ENCODE results near the gene MAK.

MAK gene

DNA sequence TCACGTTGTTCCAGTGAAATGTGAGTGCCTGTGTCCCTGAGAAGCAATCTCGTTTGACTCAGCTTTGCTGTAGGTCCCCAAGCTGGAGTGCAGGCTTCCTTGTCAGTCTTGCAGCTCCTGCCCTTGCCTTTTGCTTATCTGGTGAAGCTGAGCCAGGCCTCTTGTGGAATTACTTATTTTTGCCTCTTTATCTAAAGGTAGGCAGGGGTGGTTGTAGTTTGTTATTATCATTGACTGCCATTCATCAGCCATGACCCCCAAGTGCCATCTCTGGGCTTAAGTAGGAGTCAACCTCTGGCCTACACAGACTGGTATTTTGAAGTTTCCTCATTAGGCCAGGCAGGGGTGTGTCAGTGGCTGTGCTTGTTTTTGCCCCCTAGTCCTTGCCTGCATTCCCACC lies 88.6 kb downstream of the MAK start:
- TF ChIP-seq, protein P1, sequence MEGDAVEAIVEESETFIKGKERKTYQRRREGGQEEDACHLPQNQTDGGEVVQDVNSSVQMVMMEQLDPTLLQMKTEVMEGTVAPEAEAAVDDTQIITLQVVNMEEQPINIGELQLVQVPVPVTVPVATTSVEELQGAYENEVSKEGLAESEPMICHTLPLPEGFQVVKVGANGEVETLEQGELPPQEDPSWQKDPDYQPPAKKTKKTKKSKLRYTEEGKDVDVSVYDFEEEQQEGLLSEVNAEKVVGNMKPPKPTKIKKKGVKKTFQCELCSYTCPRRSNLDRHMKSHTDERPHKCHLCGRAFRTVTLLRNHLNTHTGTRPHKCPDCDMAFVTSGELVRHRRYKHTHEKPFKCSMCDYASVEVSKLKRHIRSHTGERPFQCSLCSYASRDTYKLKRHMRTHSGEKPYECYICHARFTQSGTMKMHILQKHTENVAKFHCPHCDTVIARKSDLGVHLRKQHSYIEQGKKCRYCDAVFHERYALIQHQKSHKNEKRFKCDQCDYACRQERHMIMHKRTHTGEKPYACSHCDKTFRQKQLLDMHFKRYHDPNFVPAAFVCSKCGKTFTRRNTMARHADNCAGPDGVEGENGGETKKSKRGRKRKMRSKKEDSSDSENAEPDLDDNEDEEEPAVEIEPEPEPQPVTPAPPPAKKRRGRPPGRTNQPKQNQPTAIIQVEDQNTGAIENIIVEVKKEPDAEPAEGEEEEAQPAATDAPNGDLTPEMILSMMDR (IDR thresholded peaks at IDR 0.05), result no peak

DNA sequence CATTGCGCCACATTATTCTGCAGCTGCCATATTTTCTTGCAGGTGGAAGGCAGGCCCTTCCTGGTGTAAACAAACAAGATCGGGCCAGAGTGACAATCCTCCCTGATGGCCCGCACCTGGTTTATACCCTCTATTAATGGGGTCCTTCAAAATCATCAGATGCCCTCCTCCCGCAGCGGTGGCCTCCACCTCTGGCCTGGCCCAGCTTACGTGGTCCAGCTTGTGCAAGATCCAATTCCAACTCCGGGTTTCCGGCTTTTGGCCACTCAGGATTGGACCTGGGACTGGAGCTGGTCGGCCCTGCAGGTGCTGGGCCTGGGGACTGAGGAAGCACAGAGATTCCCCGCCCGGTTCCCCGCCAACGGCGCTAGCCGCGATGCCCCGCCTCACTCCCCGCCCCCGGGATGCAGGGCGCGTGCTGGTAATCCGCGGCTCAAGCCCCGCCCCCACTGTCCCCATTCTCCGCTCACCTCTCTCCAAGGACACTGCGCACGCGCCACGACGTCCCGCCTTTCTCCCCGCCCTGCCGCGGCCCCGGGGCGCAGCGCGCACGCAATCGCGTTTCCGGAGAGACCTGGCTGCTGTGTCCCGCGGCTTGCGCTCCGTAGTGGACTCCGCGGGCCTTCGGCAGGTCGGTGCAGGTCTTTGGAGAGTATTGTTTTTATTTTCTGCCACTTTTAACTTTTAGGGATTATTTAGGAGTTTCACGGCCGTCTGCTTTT lies 90.9 kb downstream of the MAK start, which contains the start of gene TMEM14B:
TSS of gene TMEM14B (plus strand) at position 555 of the 722 bp plus-strand sequence. CDS start 1,441 bp downstream, outside the sequence.
- TF ChIP-seq, protein P1 (IDR thresholded peaks at IDR 0.05), result no peak

DNA sequence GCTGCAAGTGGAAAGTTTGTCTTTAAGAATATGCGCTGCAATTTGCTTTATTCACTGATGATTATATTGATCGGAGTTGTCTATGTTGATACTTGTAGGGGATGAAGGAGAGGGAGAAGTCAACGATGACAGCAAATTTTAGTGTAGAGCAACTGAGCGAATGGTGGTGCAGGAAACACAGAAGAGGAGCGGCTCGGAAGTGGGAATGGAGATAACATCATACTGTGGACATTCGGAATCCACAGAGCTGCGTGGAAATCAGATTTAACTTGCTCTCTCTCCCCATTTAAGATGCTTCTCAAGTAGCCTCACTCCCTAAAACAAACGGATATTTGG lies 91.5 kb downstream of the MAK start:
- TF ChIP-seq, protein P1 (IDR thresholded peaks at IDR 0.05), result no peak

DNA sequence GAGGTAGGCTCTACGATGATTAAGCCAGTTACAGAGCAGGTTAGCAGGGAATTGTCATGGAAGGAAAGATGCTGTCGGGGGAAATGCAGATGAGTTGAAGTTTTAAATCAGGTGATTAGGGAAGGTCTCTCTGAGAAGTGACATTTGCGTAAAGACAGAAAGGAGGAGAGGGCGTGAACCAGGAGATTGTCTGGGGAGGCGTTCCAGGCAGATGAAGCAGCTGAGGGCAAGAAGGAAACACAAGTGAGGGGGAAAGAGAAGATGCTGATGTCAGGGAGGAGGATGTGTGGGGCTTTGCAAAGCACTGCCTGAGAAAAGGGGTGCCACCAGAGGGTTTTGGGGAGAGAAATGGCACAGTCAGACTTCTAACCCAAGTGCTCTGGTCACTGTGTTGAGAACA lies 93.2 kb downstream of the MAK start:
- TF ChIP-seq, protein P1 (IDR thresholded peaks at IDR 0.05), result no peak

DNA sequence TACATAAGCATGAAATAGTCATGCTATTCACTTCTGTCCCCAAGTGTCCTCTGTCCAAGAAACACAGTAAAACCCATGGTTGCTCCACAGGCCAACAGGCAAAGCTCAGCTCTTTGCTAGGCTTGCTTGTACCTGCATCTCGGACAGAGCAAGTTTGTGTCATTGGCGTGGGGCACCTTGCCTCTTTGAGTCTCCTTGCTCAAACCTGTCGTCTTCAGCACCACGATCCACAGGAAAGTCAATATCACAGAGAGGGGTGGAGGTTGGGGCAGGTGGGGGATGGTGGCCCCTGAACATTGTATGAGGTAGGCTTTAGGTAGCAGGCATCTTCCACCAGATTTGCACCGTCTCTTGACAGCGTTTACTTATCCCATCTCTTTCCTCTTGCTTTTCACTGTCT lies 94.8 kb downstream of the MAK start:
- TF ChIP-seq, protein P1 (IDR thresholded peaks at IDR 0.05), result no peak

DNA sequence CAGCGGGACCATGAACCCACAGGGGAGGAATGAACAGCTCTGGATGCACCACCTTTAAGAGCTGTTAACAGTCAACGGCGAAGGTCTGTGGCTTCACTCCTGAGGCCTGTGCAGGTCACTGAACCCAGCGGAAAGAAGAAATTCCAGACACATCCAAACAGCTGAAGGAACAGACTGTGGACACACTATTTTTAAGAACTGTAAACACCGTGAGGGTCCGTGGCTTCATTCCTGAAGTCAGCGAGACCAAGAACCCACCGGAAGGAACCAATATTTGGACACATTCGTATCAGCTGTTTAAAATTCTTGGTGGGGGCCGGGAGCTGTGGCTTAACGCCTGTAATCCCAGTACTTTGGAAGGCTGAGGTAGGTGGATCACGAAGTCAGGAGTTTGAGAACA lies 96.1 kb downstream of the MAK start:
- TF ChIP-seq, protein P1 (IDR thresholded peaks at IDR 0.05), result no peak

DNA sequence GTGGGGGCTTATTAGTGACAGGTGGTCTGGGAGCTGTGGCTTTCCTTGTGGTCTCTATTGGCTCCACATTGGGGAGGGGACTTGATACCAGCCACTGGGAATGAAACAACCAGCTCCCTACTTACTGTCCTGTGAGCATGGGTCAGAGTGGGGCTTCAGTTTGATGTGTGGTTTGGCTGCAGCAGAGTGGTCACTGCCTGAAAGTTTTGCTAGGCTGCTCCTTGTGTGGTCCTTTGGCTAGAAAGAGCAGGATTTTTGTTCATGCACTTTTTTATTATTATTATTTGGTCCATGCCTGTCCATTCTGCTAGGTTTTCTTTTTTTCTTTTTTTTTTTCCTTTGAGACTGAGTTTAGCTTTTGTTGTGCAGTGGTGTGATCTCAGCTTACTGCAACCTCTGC lies 98.3 kb downstream of the MAK start:
- TF ChIP-seq, protein P1 (IDR thresholded peaks at IDR 0.05), result no peak

DNA sequence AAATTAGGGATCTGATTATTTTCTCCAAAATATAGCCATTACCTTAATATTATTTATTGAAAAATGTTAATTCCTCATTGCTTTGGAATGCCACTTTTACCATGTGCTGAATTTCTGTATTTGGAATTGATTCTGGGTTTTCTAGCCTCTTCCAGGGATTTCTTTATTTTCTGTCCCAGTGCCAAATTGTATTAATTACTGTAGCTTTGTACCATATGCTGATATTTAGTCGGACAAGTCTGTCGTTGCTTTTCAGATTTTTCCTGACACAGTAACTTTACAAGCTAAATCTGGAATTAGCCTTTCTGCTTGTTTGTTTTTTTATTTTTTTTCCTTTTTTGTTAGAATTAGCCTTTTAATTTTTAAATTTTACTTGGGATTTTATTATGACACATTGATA lies 101.6 kb downstream of the MAK start:
- TF ChIP-seq, protein P1 (IDR thresholded peaks at IDR 0.05), result no peak

Data from LNCAP (cell line).